ENCODE data around the gene PTRH2.

The PTRH2 gene

DNA sequence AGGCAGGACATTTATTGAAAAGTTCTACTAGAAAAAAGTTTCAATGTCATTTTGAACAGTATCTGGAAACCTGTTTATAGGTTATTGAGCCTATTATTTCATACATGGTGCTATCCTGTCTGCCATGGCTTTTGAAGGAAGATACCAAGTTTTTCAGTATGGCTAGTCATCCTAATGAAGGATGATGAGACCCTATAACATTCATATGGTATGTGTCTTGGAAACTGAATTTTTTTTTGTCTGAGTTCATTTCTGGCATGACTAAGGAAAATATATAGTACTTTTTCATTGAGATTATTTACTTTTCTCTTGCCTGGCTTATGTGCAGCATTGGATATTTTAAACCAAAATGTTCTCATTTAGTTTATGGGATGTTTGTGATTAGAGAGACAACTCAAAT, 57.3 kb downstream of the PTRH2 start:
- TF ChIP-seq CTCF (IDR thresholded peaks at IDR 0.05; ENCODE audit: low read depth, low read length, poor library complexity, severe bottlenecking) = no peak
- TF ChIP-seq EZH2phosphoT487 (IDR thresholded peaks at IDR 0.05; ENCODE audit: borderline replicate concordance, low read length) = no peak
- Histone ChIP-seq H3K9me3 (ENCODE audit: control insufficient read depth, insufficient read depth, low read length) (no peaks in the 10 kb centered on the region), H3K4me3 (ENCODE audit: low read length) (no peak overlapping the region), H3F3A (ENCODE audit: control insufficient read depth, insufficient read depth) (no peaks in the 10 kb centered on the region; the same call in 1 of the 2 replicates), H3K79me2 (ENCODE audit: control insufficient read depth, low read length) (peaks cover 77% of the 10 kb centered on the region), H3K27me3 (ENCODE audit: control insufficient read depth, low read length) (no peaks in the 10 kb centered on the region), H4K20me1 (ENCODE audit: control insufficient read depth, insufficient read depth, low read depth, low read length) (no peaks in the 10 kb centered on the region), H3K9me2 (replicated peaks; ENCODE audit: control insufficient read depth, low read length) (no peaks in the 10 kb centered on the region), H3K4me1 (ENCODE audit: control insufficient read depth, low read length) (peaks cover 8% of the 10 kb centered on the region), H3K4me2 (ENCODE audit: low read length) (no peak overlapping the region), H3K27ac (ENCODE audit: low read depth, low read length) (no peak overlapping the region), H3K36me3 (ENCODE audit: control insufficient read depth, low read length) (peaks cover 95% of the 10 kb centered on the region)

All from DOHH2 (cell line).